ENCODE data around the gene MAPK14. TPM values are rescaled to one million over a fixed set of nuclear protein-coding genes. Genes with fewer than 3 reads are reported as not detected.

Gene MAPK14
- total RNA-seq, 1 donor from 2014 or later, result 36.5 TPM

DNA sequence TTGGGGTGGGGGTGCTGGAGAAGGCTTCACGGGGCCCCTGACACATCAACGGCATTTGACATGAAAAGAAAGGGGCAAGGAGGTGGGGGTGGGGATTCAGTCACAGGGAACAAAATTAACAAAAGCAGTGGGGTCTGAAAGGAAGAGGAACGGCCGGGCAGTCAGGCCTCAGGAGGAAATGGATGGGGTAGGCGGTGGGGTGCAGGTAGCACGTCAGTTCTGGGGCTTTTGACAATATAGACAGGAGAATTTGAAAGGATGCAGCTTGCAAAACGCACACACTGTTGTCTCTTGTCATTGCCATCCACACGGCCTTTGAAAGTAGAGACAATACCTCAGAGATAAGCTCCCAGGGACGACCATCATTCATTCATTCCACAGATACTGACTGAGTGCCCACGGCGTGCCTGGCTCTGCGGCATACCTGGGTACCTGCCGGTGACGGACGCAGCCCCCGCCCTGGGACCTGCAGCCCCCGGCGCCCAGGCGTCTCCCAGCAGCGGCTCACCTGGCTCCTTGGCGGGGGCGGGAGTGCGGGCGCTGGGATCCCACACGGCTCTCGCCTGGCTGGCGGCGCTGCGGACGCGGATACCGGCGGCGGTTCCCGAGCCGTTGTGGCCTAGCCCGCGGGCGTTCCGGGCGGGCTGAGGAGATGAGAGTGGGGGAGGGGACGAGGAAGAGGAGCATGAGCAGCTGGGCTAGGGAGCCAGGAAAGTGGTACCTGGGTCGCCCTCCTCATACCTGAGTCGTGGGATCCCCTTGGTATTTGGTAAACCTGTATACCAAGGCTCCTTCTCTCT is 3.4 kb upstream of the MAPK14 start, which contains the start of gene SLC26A8:
Gene SLC26A8 (minus strand): TSS at position 646 of the 800 bp plus-strand sequence. CDS start 4,934 bp downstream, outside the sequence.
- H3K4me1 Mint-ChIP-seq (ENCODE audit: low read depth), result peaks cover 16% of the 10 kb centered on the region
- no peak for DNase-seq (ENCODE audit: low spot score)
- TF ChIP-seq, protein P1, sequence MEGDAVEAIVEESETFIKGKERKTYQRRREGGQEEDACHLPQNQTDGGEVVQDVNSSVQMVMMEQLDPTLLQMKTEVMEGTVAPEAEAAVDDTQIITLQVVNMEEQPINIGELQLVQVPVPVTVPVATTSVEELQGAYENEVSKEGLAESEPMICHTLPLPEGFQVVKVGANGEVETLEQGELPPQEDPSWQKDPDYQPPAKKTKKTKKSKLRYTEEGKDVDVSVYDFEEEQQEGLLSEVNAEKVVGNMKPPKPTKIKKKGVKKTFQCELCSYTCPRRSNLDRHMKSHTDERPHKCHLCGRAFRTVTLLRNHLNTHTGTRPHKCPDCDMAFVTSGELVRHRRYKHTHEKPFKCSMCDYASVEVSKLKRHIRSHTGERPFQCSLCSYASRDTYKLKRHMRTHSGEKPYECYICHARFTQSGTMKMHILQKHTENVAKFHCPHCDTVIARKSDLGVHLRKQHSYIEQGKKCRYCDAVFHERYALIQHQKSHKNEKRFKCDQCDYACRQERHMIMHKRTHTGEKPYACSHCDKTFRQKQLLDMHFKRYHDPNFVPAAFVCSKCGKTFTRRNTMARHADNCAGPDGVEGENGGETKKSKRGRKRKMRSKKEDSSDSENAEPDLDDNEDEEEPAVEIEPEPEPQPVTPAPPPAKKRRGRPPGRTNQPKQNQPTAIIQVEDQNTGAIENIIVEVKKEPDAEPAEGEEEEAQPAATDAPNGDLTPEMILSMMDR (IDR thresholded peaks at IDR 0.05), result no peak
- no peaks in the 10 kb centered on the region for H3K36me3 Mint-ChIP-seq (ENCODE audit: low read depth)
- no peaks in the 10 kb centered on the region for H3K9me3 Mint-ChIP-seq (ENCODE audit: low read depth)
- no peak within 1 kb of the TSS for H3K4me3 Mint-ChIP-seq (ENCODE audit: unreplicated experiment)
- peaks cover 4% of the 10 kb centered on the region for H3K27me3 Mint-ChIP-seq (ENCODE audit: low read depth)
- no peak within 1 kb of the TSS for H3K27ac Mint-ChIP-seq (ENCODE audit: unreplicated experiment)

- no peak overlapping the region for H3K4me3 Mint-ChIP-seq (ENCODE audit: unreplicated experiment)
- peaks cover 4% of the 10 kb centered on the region for H3K27me3 Mint-ChIP-seq (ENCODE audit: low read depth)
- H3K9me3 Mint-ChIP-seq (ENCODE audit: low read depth), result no peaks in the 10 kb centered on the region
- H3K27ac Mint-ChIP-seq (ENCODE audit: unreplicated experiment), result no peak overlapping the region
- DNase-seq (ENCODE audit: low spot score), result no peak
- H3K36me3 Mint-ChIP-seq (ENCODE audit: low read depth), result no peaks in the 10 kb centered on the region
- H3K4me1 Mint-ChIP-seq (ENCODE audit: low read depth), result peaks cover 25% of the 10 kb centered on the region
- TF ChIP-seq, protein P1 (IDR thresholded peaks at IDR 0.05), result no peak
Measured at GRCh38 chr6:36025260-36025931, 2.2 kb upstream of the MAPK14 start.

DNA sequence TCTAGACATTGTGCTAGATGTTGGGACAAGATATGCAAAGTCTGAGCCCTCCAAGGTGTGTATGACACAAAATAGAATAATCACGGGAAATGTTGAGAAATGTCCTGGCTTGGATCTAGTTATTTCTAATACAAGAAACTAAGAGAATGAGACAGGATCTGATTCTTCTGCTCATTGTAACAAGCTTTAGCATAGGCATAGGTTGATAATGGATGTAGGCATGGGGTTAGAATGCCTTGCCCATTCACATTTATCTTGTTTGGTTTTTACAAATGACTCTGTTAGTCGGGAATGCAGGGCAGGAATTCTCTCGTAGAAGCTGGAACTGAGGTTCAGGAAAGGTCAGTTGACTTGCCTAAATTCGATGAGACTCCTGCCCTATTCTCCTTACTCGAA is 1.7 kb upstream of the MAPK14 start:
- TF ChIP-seq, protein P1 (IDR thresholded peaks at IDR 0.05), result no peak
- no peak for DNase-seq (ENCODE audit: low spot score)
- H3K4me1 Mint-ChIP-seq (ENCODE audit: low read depth), result peaks cover 30% of the 10 kb centered on the region
- no peaks in the 10 kb centered on the region for H3K36me3 Mint-ChIP-seq (ENCODE audit: low read depth)
- no peaks in the 10 kb centered on the region for H3K9me3 Mint-ChIP-seq (ENCODE audit: low read depth)
- no peak overlapping the region for H3K27ac Mint-ChIP-seq (ENCODE audit: unreplicated experiment)
- peaks cover 4% of the 10 kb centered on the region for H3K27me3 Mint-ChIP-seq (ENCODE audit: low read depth)
- no peak overlapping the region for H3K4me3 Mint-ChIP-seq (ENCODE audit: unreplicated experiment)

DNA sequence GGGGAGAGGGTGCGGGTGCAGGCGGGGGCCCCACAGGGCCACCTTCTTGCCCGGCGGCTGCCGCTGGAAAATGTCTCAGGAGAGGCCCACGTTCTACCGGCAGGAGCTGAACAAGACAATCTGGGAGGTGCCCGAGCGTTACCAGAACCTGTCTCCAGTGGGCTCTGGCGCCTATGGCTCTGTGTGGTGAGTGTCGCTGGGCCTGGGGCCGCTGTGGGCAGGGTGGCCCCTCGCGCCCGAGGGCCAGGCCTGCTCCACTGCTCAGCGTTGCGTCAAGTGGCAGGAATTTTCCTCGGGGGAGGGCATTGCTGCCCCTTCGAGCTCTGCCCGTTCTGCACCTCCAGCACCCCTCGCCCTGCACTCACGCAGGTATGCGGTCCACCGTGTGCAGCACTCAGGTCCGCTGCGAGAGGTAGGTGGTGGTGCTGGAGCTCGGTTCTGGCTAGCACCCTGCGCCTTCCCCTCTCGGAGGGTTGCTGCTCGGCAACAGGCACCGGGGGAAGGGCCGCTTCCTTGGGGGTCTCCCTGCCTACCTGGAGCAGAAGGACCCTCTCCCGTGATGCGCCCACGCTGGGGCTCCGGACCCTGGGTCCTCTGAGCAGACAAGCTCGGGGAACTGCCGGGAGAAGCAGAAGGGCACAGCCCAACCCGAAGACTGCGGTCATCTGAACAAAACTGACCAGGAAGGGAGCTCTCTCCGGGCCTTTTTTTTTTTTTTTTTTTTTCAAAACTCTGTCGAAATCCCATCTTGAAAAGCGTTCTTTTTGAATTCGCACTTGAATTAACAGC is 674 bp downstream of the MAPK14 start:
- Mint-ChIP-seq H3K36me3 (ENCODE audit: low read depth) (no peaks in the 10 kb centered on the region), H3K27me3 (ENCODE audit: low read depth) (peaks cover 4% of the 10 kb centered on the region), H3K4me3 (ENCODE audit: unreplicated experiment) (peak overlapping the region; percentile 89), H3K27ac (ENCODE audit: unreplicated experiment) (peak overlapping the region; percentile 96), H3K9me3 (ENCODE audit: low read depth) (no peaks in the 10 kb centered on the region), H3K4me1 (ENCODE audit: low read depth) (peaks cover 49% of the 10 kb centered on the region)
- TF ChIP-seq, protein P1 (IDR thresholded peaks at IDR 0.05), result no peak
- peak; percentile 88 for DNase-seq (ENCODE audit: low spot score)

- DNase-seq (ENCODE audit: low spot score), result no peak
- Mint-ChIP-seq H3K4me3 (ENCODE audit: unreplicated experiment) (peak overlapping the region; percentile 89), H3K27ac (ENCODE audit: unreplicated experiment) (peak overlapping the region; percentile 96), H3K4me1 (ENCODE audit: low read depth) (peaks cover 55% of the 10 kb centered on the region), H3K9me3 (ENCODE audit: low read depth) (no peaks in the 10 kb centered on the region), H3K27me3 (ENCODE audit: low read depth) (peaks cover 2% of the 10 kb centered on the region), H3K36me3 (ENCODE audit: low read depth) (no peaks in the 10 kb centered on the region)
- TF ChIP-seq, protein P1 (IDR thresholded peaks at IDR 0.05), result no peak
Measured at GRCh38 chr6:36028877-36029324, 1.3 kb downstream of the MAPK14 start.

Measured in chondrocyte (in vitro differentiated cells).